ENCODE results near the gene SORCS2.

DNA sequence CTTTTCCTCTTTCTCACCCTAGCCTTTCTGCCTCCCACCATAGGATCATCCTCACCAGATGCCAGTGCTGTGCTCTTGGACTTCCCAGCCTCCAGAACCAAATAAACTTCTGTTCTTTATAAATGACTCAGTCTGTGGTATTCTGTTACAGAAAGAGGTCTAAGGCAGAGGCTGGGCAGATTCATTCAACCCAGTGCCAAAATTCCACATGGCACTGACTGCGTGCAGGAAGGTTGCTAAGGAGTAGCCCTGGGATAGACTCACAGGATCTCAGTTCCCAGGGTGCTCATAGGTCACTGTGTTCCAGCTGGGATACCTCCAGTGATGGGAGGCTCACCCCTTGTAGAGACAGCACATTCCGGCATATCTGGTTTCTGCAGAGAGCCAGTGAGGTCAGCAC is 22.0 kb downstream of the SORCS2 start:
- TF ChIP-seq, protein P1, sequence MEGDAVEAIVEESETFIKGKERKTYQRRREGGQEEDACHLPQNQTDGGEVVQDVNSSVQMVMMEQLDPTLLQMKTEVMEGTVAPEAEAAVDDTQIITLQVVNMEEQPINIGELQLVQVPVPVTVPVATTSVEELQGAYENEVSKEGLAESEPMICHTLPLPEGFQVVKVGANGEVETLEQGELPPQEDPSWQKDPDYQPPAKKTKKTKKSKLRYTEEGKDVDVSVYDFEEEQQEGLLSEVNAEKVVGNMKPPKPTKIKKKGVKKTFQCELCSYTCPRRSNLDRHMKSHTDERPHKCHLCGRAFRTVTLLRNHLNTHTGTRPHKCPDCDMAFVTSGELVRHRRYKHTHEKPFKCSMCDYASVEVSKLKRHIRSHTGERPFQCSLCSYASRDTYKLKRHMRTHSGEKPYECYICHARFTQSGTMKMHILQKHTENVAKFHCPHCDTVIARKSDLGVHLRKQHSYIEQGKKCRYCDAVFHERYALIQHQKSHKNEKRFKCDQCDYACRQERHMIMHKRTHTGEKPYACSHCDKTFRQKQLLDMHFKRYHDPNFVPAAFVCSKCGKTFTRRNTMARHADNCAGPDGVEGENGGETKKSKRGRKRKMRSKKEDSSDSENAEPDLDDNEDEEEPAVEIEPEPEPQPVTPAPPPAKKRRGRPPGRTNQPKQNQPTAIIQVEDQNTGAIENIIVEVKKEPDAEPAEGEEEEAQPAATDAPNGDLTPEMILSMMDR (IDR thresholded peaks at IDR 0.05) = no peak
- no peak for TF ChIP-seq POLR2A (IDR thresholded peaks at IDR 0.05)

Data from esophagus squamous epithelium (tissue), 4 donors.